ENCODE results near the gene CAMKK1. TPM values are rescaled to one million over a fixed set of nuclear protein-coding genes. Genes with fewer than 3 reads are reported as not detected.

Gene CAMKK1
- total and polyA plus RNA-seq, 2 of the 4 experiments (the other 2 are of a cell fraction) = 4.1 to 8.2 TPM

- intact Hi-C loops (cut with micrococcal nuclease) = no loop called here
- Histone ChIP-seq H2BK120ac (ENCODE audit: low read depth, low read length) (no peak overlapping the region), H3K9me1 (ENCODE audit: insufficient read depth, low read length) (0 out of 2 replicates have a peak, but pooled peaks cover 4% of the 10 kb centered on the region), H3K4ac (ENCODE audit: low read depth, low read length) (no peak overlapping the region), H4K91ac (ENCODE audit: insufficient read depth, low read depth, low read length) (no peak overlapping the region), H3K23ac (ENCODE audit: low read depth, low read length) (no peak overlapping the region), H3K4me3 (ENCODE audit: insufficient read depth, low read depth, low read length) (no peak overlapping the region), H2AFZ (replicated peaks; ENCODE audit: low read length, poor library complexity) (no peak overlapping the region), H3K9me3 (ENCODE audit: control insufficient read depth, insufficient read depth, low read length) (no peaks in the 10 kb centered on the region), H4K20me1 (ENCODE audit: insufficient read depth, low read length) (no peaks in the 10 kb centered on the region), H2BK15ac (ENCODE audit: low read depth, low read length) (no peak overlapping the region), H3K27ac (ENCODE audit: insufficient read depth, low read length) (no peak overlapping the region), H3K27me3 (ENCODE audit: control insufficient read depth, insufficient read depth, low read length) (no peaks in the 10 kb centered on the region), H2BK20ac (ENCODE audit: low read depth, low read length) (no peak overlapping the region), H3K4me2 (ENCODE audit: low read depth, low read length) (no peak overlapping the region), H3K36me3 (ENCODE audit: control insufficient read depth, insufficient read depth, low read length) (peaks cover 31% of the 10 kb centered on the region), H3K18ac (ENCODE audit: low read depth, low read length) (no peak overlapping the region), H2AK9ac (replicated peaks; ENCODE audit: low read depth, low read length, poor library complexity) (no peak overlapping the region), H3K4me1 (ENCODE audit: control insufficient read depth, insufficient read depth, low read length) (no peaks in the 10 kb centered on the region), H3K56ac (ENCODE audit: extremely low read depth, insufficient read depth, low read length) (no peak overlapping the region), H2BK5ac (ENCODE audit: low read depth, low read length, poor library complexity, severe bottlenecking) (no peak overlapping the region), H2AK5ac (ENCODE audit: low read depth, low read length) (no peak overlapping the region), H3K14ac (replicated peaks; ENCODE audit: low read depth, low read length) (no peak overlapping the region), H3K9ac (ENCODE audit: low read depth, low read length) (no peak overlapping the region), H4K8ac (ENCODE audit: low read depth in 2 of 2, low read length in 2 of 2) (no peak overlapping the region), H3K79me1 (ENCODE audit: low read depth in 1 of 2, low read length in 2 of 2) (no peaks in the 10 kb centered on the region), H4K5ac (ENCODE audit: low read depth, low read length) (no peak overlapping the region)
- DNase-seq (no peak), ATAC-seq (ENCODE audit: low read depth) (no peak)
- dilution Hi-C loops (cut with HindIII; ENCODE audit: low sequenced_read_pairs, unreplicated experiment) = no loop called here
- in situ Hi-C loops (cut with MboI; ENCODE audit: low sequenced_read_pairs) = no loop called here
- no TSS peak for BruUV-seq (replicated peaks)
- ChIA-PET POLR2A (ENCODE audit: unreplicated experiment) (no interaction called here), CTCF (no interaction called here)
- 98% methylated on average over 5 of the region's 10 CpGs; no CpG with 5 or more reads in 1 of the 2 experiments for WGBS, 2 experiments (ENCODE audit: extremely low coverage in 2 of 2, insufficient read length in 1 of 2)
- TF ChIP-seq USF2 (IDR thresholded peaks at IDR 0.05; ENCODE audit: low read depth, low read length) (no peak), RFX5 (IDR thresholded peaks at IDR 0.05; ENCODE audit: low read depth, low read length) (no peak), MAFK (IDR thresholded peaks at IDR 0.05; ENCODE audit: low read depth, low read length) (no peak), SMC3 (IDR thresholded peaks at IDR 0.05; ENCODE audit: low read depth, low read length) (no peak), BHLHE40 (IDR thresholded peaks at IDR 0.05; ENCODE audit: low read depth, low read length) (no peak), POLR2A (IDR thresholded peaks at IDR 0.05; ENCODE audit: low read depth, low read length) (no peak), FOS (IDR thresholded peaks at IDR 0.05; ENCODE audit: low read depth, low read length) (no peak), RAD21 (IDR thresholded peaks at IDR 0.05; ENCODE audit: low read length) (no peak), CTCF (conservative IDR thresholded peaks at IDR 0.05; ENCODE audit: low read depth, low read length) (no peak), NFE2L2 (IDR thresholded peaks at IDR 0.05; ENCODE audit: low read depth, low read length) (no peak), CEBPB (IDR thresholded peaks at IDR 0.05; ENCODE audit: low read depth, low read length) (no peak), CHD1 (IDR thresholded peaks at IDR 0.05; ENCODE audit: low read depth, low read length) (no peak)
Observed at GRCh38 chr17:3873862-3874261, 19.0 kb downstream of the CAMKK1 start.
